Bronchial epithelial cell (primary cell): ENCODE data around the gene SNX1. TPM values are rescaled to one million over a fixed set of nuclear protein-coding genes. Genes with fewer than 3 reads are reported as not detected.
"Not testable (repeated sequence)": the region's sequence is repeated elsewhere in the genome, so short reads cannot be mapped to it uniquely, and the experiment has no call there.

Experiments used
- DNase-seq: peaks from one replicate; pipeline ENCODE4 v3.0.0-alpha.2; 2010; ENCODE audit warnings: low read depth
- FAIRE-seq: peaks from 2 replicates; lab custom pipeline; 2011; peaks lifted over from hg19 to GRCh38; lab: Jason Lieb, UNC
- H3K27me3 ChIP-seq: 2 replicates; pipeline ENCODE4 v1.5.1; 2011; ENCODE audit warnings: low read length; ENCODE audit not compliant: control insufficient read depth, insufficient read depth
- H3K36me3 ChIP-seq: 2 replicates; pipeline ENCODE4 v1.5.1; 2011; ENCODE audit warnings: low read length; ENCODE audit not compliant: control insufficient read depth, insufficient read depth
- H3K4me3 ChIP-seq: 2 replicates; pipeline ENCODE4 v1.5.1; 2011; ENCODE audit warnings: mild to moderate bottlenecking, low read depth, low read length, control low read depth
- CTCF ChIP-seq: IDR thresholded peaks from 2 replicates; pipeline ENCODE4 v1.5.1; 2011; ENCODE audit warnings: mild to moderate bottlenecking, moderate library complexity, low read length, control low read depth, inconsistent platforms; ENCODE audit not compliant: insufficient read depth, severe bottlenecking
- total RNA-seq: library from RNA; depleted of rRNA; stranded (reverse); fragments of >200 nt; gene quantifications from 2 replicates; pipeline ENCODE4 v1.2.1, GENCODE V29; 2014

Gene SNX1
- total RNA-seq, 1 donor from 2014 or later = 28.7 TPM

- Histone ChIP-seq H3K36me3 (peaks cover 4% of the 10 kb centered on the region), H3K27me3 (no peaks in the 10 kb centered on the region), H3K4me3 (no peak overlapping the region)
- TF ChIP-seq CTCF = no peak
- DNase-seq (peak; percentile 73), FAIRE-seq (peak; percentile 36)
Measured at GRCh38 chr15:64070965-64071851, 24.6 kb upstream of the SNX1 start.

- no peak for TF ChIP-seq CTCF
- no peak for DNase-seq
- no peak for FAIRE-seq
- no peaks in the 10 kb centered on the region for H3K27me3 ChIP-seq
- peaks cover 4% of the 10 kb centered on the region for H3K36me3 ChIP-seq
- no peak overlapping the region for H3K4me3 ChIP-seq
Measured at GRCh38 chr15:64071931-64072765, 23.6 kb upstream of the SNX1 start.

- DNase-seq = no peak
- no peak for FAIRE-seq
- TF ChIP-seq CTCF = no peak
- Histone ChIP-seq H3K27me3 (no peaks in the 10 kb centered on the region), H3K36me3 (peaks cover 4% of the 10 kb centered on the region), H3K4me3 (no peak overlapping the region)
Measured at GRCh38 chr15:64072812-64073211, 23.0 kb upstream of the SNX1 start.

DNA sequence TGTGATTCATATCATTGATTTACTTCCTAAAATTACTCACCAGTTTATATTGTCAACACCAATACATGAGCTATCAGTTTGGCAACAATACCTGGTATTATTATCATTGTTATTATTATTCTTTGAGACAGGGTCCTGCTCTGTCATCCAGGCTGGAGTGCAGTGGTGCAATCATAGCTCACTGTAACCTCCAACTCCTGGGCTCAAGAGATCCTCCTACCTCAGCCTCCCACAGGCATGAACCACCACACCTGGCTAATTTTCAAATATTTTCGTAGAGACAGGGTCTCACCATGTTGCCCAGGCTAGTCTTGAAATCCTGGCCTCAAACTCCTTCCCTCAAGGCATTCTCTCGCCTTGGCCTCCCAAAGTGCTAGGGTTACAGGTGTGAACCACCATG, 22.3 kb upstream of the SNX1 start:
- H3K27me3 ChIP-seq, H3K36me3 ChIP-seq, DNase-seq, FAIRE-seq, H3K4me3 ChIP-seq: not testable (repeated sequence)

- FAIRE-seq = no peak
Measured at GRCh38 chr15:64082757-64083156, 13.0 kb upstream of the SNX1 start.

More at GRCh38 chr15:64082757-64083156, 13.0 kb upstream of the SNX1 start:
- no peak for DNase-seq
- Histone ChIP-seq H3K4me3 (no peak overlapping the region), H3K27me3 (no peaks in the 10 kb centered on the region), H3K36me3 (peaks cover 1% of the 10 kb centered on the region)
- no peak for TF ChIP-seq CTCF
